Choroid plexus epithelial cell (primary cell): ENCODE measurements around the gene PDCD11.

ENCODE experiments used
- DNase-seq: peaks from one replicate; pipeline ENCODE4 v3.0.0-alpha.2; 2010; ENCODE audit warnings: low read depth
- H3K4me3 ChIP-seq: 2 replicates; pipeline ENCODE4 v1.5.1; 2011; ENCODE audit warnings: low read depth, mild to moderate bottlenecking, control low read depth, low read length, moderate library complexity
- CTCF ChIP-seq: conservative IDR thresholded peaks from 2 replicates; pipeline ENCODE4 v1.5.1; 2011; ENCODE audit warnings: low read depth, mild to moderate bottlenecking, control low read depth, inconsistent platforms, low read length, moderate library complexity

PDCD11 gene

GRCh38 chr10:103467406-103467805, 71.0 kb downstream of the PDCD11 start:
- no peak overlapping the region for H3K4me3 ChIP-seq

GRCh38 chr10:103469201-103469600, 72.8 kb downstream of the PDCD11 start:
- H3K4me3 ChIP-seq = no peak overlapping the region
- no peak for DNase-seq
- TF ChIP-seq CTCF = no peak

More at GRCh38 chr10:103467406-103467805, 71.0 kb downstream of the PDCD11 start:
- no peak for TF ChIP-seq CTCF
- no peak for DNase-seq

- TF ChIP-seq CTCF = no peak
- DNase-seq = no peak
- H3K4me3 ChIP-seq = no peak overlapping the region
Observed at GRCh38 chr10:103470761-103471653, 74.6 kb downstream of the PDCD11 start.

- no peak for TF ChIP-seq CTCF
- DNase-seq = no peak
- no peak overlapping the region for H3K4me3 ChIP-seq
Observed at GRCh38 chr10:103472005-103472404, 75.6 kb downstream of the PDCD11 start.

GRCh38 chr10:103473261-103473671, 76.8 kb downstream of the PDCD11 start:
- DNase-seq = peak; percentile 57
- no peak for TF ChIP-seq CTCF
- H3K4me3 ChIP-seq = no peak overlapping the region

GRCh38 chr10:103474077-103474476, 77.7 kb downstream of the PDCD11 start:
- no peak for TF ChIP-seq CTCF
- no peak overlapping the region for H3K4me3 ChIP-seq
- DNase-seq = no peak

- DNase-seq = no peak
- no peak overlapping the region for H3K4me3 ChIP-seq
- TF ChIP-seq CTCF = no peak
Observed at GRCh38 chr10:103475437-103475836, 79.0 kb downstream of the PDCD11 start.
